Small intestine (tissue), 7 donors: ENCODE results near the gene DNAJB5. TPM values are rescaled to one million over a fixed set of nuclear protein-coding genes. Genes with fewer than 3 reads are reported as not detected.
A peak's percentile ranks its signal among the peaks of the same experiment; 100 is the strongest.

ENCODE experiments used
- DNase-seq, 2 donors: peaks; one replicate each; pipeline versions ENCODE4 v3.0.0 to v3.0.0-alpha.2; 2013
- FAIRE-seq: peaks from 2 replicates; lab custom pipeline; 2012; peaks lifted over from hg19 to GRCh38; lab: Jason Lieb, UNC
- H3K27ac ChIP-seq, 3 donors: one replicate each; pipeline ENCODE4 v1.5.1; 2013; ENCODE audit warnings: low read length in 2 of 3, mild to moderate bottlenecking in 2 of 3, control low read depth in 1 of 3, inconsistent platforms in 1 of 3, low read depth in 1 of 3, moderate library complexity in 1 of 3
- H3K27me3 ChIP-seq, 3 donors: one replicate each; pipeline ENCODE4 v1.6.1; 2013; ENCODE audit warnings: low read length in 3 of 3, inconsistent platforms in 1 of 3; ENCODE audit not compliant: control insufficient read depth in 3 of 3, insufficient read depth in 3 of 3
- H3K36me3 ChIP-seq, 3 donors: one replicate each; pipeline ENCODE4 v1.6.1; 2013; ENCODE audit warnings: low read length in 3 of 3, inconsistent platforms in 1 of 3, low read depth in 1 of 3, mild to moderate bottlenecking in 1 of 3, moderate library complexity in 1 of 3; ENCODE audit not compliant: control insufficient read depth in 3 of 3, insufficient read depth in 2 of 3
- H3K4me1 ChIP-seq, 3 donors: one replicate each; pipeline ENCODE4 v1.6.1; 2013; ENCODE audit warnings: low read length in 2 of 3, inconsistent platforms in 1 of 3, low read depth in 1 of 3, mild to moderate bottlenecking in 1 of 3, moderate library complexity in 1 of 3; ENCODE audit not compliant: control insufficient read depth in 3 of 3, insufficient read depth in 2 of 3
- H3K4me3 ChIP-seq, 3 donors: one replicate each; pipeline ENCODE4 v1.5.1; 2013; ENCODE audit warnings: low read length in 3 of 3, control low read depth in 1 of 3, inconsistent platforms in 1 of 3, low read depth in 1 of 3, mild to moderate bottlenecking in 1 of 3, moderate library complexity in 1 of 3
- H3K9me3 ChIP-seq, 2 donors: one replicate each; pipeline ENCODE4 v1.6.1; 2013; ENCODE audit warnings: low read depth in 1 of 2, low read length in 1 of 2; ENCODE audit not compliant: control insufficient read depth in 2 of 2, insufficient read depth in 1 of 2
- WGBS, 3 donors: extraction: QIAGEN DNeasy Blood & Tissue Kit; methylation state at CpG; one replicate each; pipeline ENCODE4 v1.1.7; 2013; 5-methylcytosine and 5-hydroxymethylcytosine counted together
- polyA plus RNA-seq, 4 donors: library from polyadenylated mRNA; stranded (reverse) in 3 of 4; unstranded in 1 of 4; fragments of 200-250 nt in 3 of 4; fragments of 120-200 nt in 1 of 4; gene quantifications; one replicate each; pipeline versions ENCODE4 v1.2.1 to v1.2.3, GENCODE V29; 2013
- donor health status: healthy with polysubstance abuse.
- donor health status: control.
- donor health status: control.
- donor health status: Bipolar disorder and iron deficiency.
- donor health status: healthy.

DNAJB5 gene
- polyA plus RNA-seq, 4 donors = 2.2 to 6.8 (median 4.1) TPM

DNA sequence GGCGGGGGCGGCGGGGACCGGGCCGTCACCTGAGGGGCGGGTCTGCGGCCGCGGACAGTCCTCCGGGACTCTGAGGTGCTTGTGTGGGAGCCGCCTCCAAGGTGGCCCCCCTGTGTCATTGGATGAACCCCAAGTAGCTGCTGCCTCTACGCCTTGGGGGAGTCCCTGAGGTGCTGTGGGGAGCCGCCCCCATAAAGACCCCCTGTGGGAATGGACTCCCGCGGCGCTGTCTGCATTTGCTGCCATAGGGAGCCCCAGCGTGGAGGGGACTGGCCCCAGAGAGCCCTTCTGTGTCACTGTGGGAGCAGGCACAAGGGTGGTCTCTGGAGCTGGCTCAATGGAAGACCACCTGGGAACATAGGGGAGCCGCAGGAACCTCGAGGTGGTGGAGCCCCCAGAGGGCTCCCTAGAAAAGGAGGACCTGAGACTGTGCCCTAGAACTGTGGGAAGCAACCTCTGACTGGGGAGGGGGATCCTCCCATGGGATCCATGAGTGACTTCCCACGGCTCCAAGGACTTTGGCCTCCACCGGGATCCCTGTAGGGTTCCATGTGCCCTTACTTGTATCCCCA is 31.0 kb upstream of the DNAJB5 start:
- WGBS, 3 donors = 7 to 13% (median 11%) methylated on average over 19 to 21 of the region's 21 CpGs
- no peak for DNase-seq

DNA sequence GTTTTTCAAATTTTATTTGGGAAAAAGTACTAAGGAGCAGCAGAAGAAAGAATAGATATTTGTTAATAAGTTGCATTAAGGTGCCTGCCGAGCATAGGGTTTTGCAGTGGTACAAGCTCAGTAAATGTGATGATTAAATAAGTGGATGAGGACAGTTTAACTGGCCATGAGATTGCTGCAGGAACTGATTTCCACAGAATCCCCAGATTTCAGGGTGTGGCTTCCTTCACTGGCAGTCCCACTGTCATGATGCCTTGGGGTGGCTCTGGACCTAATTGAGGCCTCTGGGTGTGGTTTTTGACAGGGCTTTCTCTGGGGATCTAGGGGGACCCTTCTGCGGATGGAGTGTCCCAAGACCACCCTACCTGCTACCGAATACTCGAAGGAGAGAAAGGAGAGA is 30.1 kb upstream of the DNAJB5 start:
- DNase-seq (no peak), FAIRE-seq (no peak)
- peaks cover 2 to 45% (median 12%) of the 10 kb centered on the region in 3 donors for H3K27me3 ChIP-seq
- no peaks in the 10 kb centered on the region for H3K9me3 ChIP-seq
- H3K4me1 ChIP-seq = no peaks in the 10 kb centered on the region
- no peak overlapping the region for H3K27ac ChIP-seq
- no peak overlapping the region for H3K4me3 ChIP-seq
- no peaks in the 10 kb centered on the region for H3K36me3 ChIP-seq
- WGBS, 3 donors = 88 to 92% (median 89%) methylated on average over 4 of the region's 4 CpGs

More for the DNA sequence above, 31.0 kb upstream of the DNAJB5 start:
- H3K36me3 ChIP-seq = no peaks in the 10 kb centered on the region
- peaks cover 2 to 45% (median 14%) of the 10 kb centered on the region in 3 donors for H3K27me3 ChIP-seq
- no peak for FAIRE-seq
- no peaks in the 10 kb centered on the region for H3K4me1 ChIP-seq
- H3K4me3 ChIP-seq = peak overlapping the region in 1 of 3 donors; percentile 55
- no peak overlapping the region for H3K27ac ChIP-seq
- no peaks in the 10 kb centered on the region for H3K9me3 ChIP-seq

DNA sequence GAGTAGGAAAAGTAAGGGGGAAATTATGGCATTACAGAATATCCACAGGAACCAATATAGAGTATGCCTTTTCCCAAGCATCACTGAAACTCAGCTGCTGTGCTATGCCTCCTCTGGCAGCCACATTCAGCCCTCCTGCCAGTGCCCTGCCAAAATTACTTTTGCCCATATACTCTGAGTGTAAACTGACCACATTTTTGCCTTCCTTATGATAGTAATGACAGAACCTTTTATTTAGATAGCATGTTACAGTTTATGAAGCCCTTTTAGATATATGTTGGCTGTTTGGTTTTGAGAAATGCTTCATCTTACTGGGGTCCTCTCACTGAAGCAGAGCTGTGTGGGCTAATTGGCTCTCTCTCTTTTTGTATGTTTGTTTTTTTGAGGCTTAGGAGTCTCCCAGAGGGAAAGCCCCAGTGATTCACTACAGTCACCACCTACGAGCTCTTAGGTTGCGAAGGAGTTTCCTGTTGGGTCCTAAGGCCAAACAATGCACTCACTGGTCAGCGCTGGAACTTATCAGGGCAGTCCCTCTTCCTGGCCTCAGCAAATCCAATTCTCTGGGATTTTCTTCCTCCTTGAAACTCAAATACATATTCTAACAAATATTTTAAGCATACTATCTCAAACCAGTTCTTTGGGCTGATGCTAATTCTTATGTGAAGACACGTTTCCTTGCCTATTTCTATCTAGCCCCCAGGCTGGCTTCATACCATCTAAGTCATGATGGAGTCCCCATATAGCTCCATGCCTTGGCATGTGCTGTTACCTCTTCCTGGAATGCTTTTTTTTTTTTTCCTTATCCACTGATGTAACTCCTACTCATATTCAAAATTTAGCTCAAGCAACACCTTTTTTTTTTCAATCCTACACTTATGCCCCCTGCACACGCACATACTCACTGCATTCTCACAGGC is 27.7 kb upstream of the DNAJB5 start:
- Histone ChIP-seq H3K9me3 (no peaks in the 10 kb centered on the region), H3K4me1 (no peaks in the 10 kb centered on the region), H3K36me3 (no peaks in the 10 kb centered on the region), H3K4me3 (no peak overlapping the region), H3K27ac (no peak overlapping the region), H3K27me3 (peaks cover 2 to 45% (median 12%) of the 10 kb centered on the region in 3 donors)
- FAIRE-seq (no peak), DNase-seq (peak in 1 of 2 donors; percentile 25)
- 41 to 51% (median 45%) methylated on average over 5 of the region's 5 CpGs for WGBS, 3 donors

DNA sequence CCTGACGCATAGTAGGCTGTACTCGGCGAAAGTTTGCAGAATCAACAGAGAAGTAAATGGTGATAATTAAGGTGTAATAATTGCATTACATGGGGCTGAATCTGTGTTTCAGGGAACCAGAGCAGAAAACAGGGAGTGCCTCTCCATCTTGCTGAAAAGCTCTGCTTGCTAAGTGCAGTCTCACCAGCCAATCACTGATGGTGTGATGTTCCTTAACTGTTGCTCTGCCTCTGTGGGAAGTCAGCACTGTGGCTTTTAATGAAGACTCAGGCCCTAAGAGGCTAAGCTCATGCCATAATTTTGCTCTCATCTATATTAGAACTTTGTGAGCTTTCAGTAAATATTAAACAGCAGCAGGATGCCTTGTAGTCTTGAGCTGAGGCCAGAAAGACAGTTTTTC is 27.0 kb upstream of the DNAJB5 start:
- H3K4me1 ChIP-seq = no peaks in the 10 kb centered on the region
- no peaks in the 10 kb centered on the region for H3K9me3 ChIP-seq
- H3K27me3 ChIP-seq = peaks cover 2 to 42% (median 9%) of the 10 kb centered on the region in 3 donors
- H3K36me3 ChIP-seq = no peaks in the 10 kb centered on the region
- H3K4me3 ChIP-seq = no peak overlapping the region
- 85 to 89% (median 88%) methylated on average over 3 of the region's 3 CpGs for WGBS, 3 donors
- no peak overlapping the region for H3K27ac ChIP-seq
- no peak for FAIRE-seq
- no peak for DNase-seq

DNA sequence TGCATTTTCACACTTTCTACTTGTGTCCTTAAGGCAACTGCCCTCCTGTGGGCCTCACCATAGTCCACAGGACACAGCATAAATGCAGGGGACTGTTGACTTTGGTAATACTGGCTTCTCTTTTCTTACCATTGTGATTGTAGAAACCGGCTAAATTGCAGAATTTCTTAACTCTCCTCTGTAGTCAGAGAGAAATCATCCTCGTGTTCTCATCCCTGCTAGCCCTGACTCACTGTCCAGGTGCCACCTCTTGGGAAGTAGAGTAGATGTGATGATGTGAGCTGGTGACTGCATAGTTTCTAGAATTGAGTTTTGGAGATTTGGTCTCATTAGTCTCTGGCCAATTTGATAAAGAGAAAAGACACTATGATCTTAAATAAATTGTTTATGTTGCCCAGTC is 26.0 kb upstream of the DNAJB5 start:
- Histone ChIP-seq H3K4me1 (no peaks in the 10 kb centered on the region), H3K36me3 (no peaks in the 10 kb centered on the region), H3K27ac (no peak overlapping the region), H3K27me3 (peaks cover 0 to 38% (median 6%) of the 10 kb centered on the region in 3 donors), H3K9me3 (no peaks in the 10 kb centered on the region), H3K4me3 (no peak overlapping the region)
- FAIRE-seq (no peak), DNase-seq (no peak)
- 52 to 69% (median 59%) methylated on average over 2 of the region's 2 CpGs for WGBS, 3 donors

DNA sequence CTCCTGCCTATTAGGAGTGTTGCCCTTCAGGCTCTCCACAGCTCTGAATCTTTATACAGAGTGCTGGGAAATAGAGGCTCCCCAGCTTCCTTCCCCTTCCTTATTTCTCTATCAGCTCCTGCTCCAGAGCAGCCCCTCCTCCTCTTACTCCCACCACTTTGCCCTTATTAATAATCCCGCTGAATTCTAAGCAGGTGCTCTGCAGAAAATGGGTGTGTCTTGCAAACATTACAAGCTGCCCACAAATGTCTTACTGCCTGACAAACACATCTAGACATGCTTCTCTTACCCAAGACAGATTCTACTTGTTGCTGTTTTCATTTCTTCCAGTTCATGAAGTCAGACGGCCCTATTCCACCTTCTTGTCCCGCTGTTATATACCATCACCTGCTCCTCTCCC is 25.1 kb upstream of the DNAJB5 start:
- H3K36me3 ChIP-seq = no peaks in the 10 kb centered on the region
- FAIRE-seq (no peak), DNase-seq (no peak)
- no peaks in the 10 kb centered on the region for H3K9me3 ChIP-seq
- H3K4me1 ChIP-seq = no peaks in the 10 kb centered on the region
- peaks cover 0 to 29% (median 5%) of the 10 kb centered on the region in 3 donors for H3K27me3 ChIP-seq
- H3K27ac ChIP-seq = no peak overlapping the region
- 25 to 62% (median 54%) methylated on average over 3 of the region's 3 CpGs for WGBS, 3 donors
- no peak overlapping the region for H3K4me3 ChIP-seq

DNA sequence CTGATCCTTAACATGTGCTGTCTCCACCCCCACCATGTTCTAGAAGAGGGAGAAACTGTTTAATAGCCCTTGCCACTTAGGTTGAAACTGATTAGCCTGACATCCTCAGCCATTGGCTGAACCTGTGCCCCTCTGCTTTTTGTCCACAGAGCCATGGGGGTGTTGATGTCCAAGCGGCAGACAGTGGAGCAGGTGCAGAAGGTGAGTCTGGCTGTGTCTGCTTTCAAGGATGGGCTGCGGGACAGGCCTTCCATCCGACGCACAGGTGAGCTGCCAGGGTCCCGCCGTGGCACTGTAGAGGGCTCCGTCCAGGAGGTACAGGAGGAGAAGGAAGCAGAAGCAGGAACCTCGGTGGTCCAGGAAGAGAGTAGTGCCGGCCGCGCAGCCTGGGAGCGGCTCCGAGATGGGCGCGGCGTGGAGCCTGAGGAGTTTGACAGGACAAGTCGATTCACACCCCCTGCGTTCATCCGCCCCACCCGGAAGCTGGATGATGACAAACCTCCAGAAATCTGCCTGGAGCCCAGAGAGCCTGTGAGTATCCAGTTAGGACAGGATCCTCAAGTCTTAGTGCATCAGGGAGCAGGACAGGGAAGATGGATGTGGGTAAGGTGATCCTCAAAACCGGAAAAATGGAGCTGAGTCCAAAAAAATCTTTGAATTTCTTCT is 18.3 kb upstream of the DNAJB5 start:
- Histone ChIP-seq H3K27me3 (peaks cover 0 to 2% (median 0%) of the 10 kb centered on the region in 3 donors), H3K9me3 (no peaks in the 10 kb centered on the region)
- 91 to 93% (median 92%) methylated on average over 21 of the region's 21 CpGs for WGBS, 3 donors

DNA sequence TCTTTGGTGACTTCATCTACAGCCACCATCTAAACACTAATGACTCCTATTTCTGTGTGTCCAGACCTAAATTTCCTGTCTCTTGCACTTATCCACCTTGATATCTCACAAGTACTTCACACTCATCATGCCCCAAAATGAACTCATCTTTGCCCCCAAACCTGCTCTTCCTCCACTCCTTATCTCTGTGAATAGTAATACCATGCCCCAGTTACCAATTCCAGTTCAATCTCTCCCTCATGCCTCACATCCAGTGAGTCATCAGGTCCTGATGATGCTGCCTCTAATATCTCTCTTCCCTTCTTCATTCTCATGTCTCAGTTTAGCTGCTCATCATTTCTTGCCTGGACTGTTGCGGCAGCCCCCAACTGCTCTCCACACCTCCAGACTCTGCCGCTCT is 14.9 kb upstream of the DNAJB5 start:
- FAIRE-seq (no peak), DNase-seq (no peak)
- Histone ChIP-seq H3K4me1 (no peaks in the 10 kb centered on the region), H3K27ac (no peak overlapping the region), H3K9me3 (no peaks in the 10 kb centered on the region), H3K36me3 (no peaks in the 10 kb centered on the region), H3K4me3 (no peak overlapping the region), H3K27me3 (peaks cover 0 to 2% (median 0%) of the 10 kb centered on the region in 3 donors)
- 90 to 98% (median 97%) methylated on average over 2 of the region's 2 CpGs for WGBS, 3 donors

More for the DNA sequence above, 18.3 kb upstream of the DNAJB5 start:
- DNase-seq = no peak
- Histone ChIP-seq H3K36me3 (no peaks in the 10 kb centered on the region), H3K27ac (no peak overlapping the region), H3K4me1 (no peaks in the 10 kb centered on the region), H3K4me3 (no peak overlapping the region)
- no peak for FAIRE-seq
